Left cardiac atrium (tissue), 4 donors: ENCODE measurements around the gene ACKR2. TPM values are rescaled to one million over a fixed set of nuclear protein-coding genes. Genes with fewer than 3 reads are reported as not detected.
A peak's percentile ranks its signal among the peaks of the same experiment; 100 is the strongest.

ENCODE experiments used
- ATAC-seq, 2 donors: fragments of 200-7000 bp; cut with Tn5 transposase; one replicate each; pipeline ENCODE4 v1.9.1; 2020; ENCODE audit warnings: mild to moderate bottlenecking in 2 of 2, moderate library complexity in 2 of 2
- DNase-seq: peaks from one replicate; pipeline ENCODE4 v3.0.0-alpha.2; 2020
- intact Hi-C, 2 donors: fragments of 100-400 bp; cut with DNase I; formaldehyde crosslinking; loops; one replicate each; pipeline versions ENCODE4 v1.14.1 to v1.15.1; 2022 to 2023
- total RNA-seq, 2 donors: library from RNA; stranded (reverse); fragmentation: NEBNext Ultra II Directional; extraction: Animal tissue kit (Norgen Biotek cat#: 25700); gene quantifications; one replicate each; pipeline ENCODE4 v1.2.1, GENCODE V29; 2021
- donor health status: DM: no; HTN: yes; CAD: no.
- donor health status: DM: no; HTN: yes; CAD: no; lungs with severe emphysema.
- donor health status: DM: yes; HTN: yes; CAD: no.
- donor health status: Dilated cardiomyopathy.

Gene ACKR2
- total RNA-seq, 2 donors from 2014 or later = 2.2 to 2.4 TPM

DNA sequence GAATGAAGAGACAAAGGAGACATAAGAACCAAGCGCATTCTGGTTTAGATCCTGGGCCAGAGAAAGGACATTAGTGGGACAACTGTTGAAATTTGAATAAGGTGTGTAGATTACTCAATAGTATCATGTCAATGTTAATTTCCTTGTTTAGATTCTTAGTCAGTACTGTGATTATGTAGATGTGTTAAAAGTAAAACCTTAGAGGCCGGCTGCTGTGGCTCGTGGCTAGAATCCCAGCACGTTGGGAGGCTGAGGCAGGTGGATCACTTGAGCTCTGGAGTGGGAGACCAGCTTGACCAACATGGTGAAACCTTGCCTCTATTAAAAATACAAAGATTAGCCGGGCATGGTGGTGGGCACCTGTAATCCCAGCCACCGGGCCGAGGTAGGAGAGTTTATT is 39.8 kb downstream of the ACKR2 start:
- intact Hi-C loops = no loop called here
- DNase-seq (no peak), ATAC-seq (no peak)

DNA sequence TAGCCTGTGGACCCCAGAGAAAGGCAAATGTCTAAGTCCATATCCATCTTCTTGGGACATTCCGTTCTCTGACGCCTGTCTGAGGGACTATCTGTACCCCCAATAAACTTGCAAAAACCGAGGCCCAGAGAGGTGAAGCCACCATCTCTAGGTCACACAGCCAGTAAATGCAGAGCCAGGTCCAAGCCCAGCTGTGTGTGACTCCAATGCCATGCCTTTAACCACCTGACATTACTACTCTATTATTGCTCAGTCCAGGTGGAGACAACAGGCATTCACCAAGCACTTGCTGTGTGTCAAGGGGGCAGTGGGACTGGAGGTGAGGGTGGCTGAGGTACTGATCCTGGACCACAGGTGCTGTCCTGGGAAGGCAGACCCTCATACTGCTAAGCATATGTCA is 41.0 kb downstream of the ACKR2 start:
- intact Hi-C loops = no loop called here
- ATAC-seq (no peak), DNase-seq (no peak)

DNA sequence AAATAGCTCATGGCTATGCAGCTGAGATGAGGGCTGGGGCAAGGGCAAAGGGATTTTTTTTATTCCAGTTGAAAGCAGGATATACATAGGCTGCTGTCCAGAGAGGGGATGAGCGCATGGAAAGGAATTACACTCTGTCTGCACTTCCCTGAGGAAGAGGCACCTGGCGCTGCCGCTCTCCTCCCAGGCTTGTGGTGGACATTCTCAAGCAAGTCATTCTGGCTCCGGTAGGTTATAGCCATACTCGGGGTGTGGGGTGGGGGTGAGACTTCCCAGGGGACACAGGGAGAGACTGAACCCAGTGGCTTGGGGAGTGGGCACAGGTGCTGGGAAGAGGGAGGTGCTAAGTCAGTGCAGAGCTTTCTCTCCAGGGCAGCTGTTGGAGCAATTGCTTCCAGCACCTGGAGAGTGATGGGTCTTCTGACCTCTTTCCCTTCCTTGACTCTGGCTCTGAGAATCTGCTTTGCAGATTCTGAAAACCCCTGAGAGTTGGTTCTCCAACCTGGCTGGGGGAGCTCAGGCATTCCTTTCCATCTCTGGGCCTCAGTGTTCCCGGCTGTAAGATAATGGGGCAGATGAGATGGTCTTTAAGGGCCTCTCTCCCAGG is 42.1 kb downstream of the ACKR2 start:
- intact Hi-C loops = no loop called here
- no peak for DNase-seq
- peak in 1 of 2 donors; percentile 18 for ATAC-seq

DNA sequence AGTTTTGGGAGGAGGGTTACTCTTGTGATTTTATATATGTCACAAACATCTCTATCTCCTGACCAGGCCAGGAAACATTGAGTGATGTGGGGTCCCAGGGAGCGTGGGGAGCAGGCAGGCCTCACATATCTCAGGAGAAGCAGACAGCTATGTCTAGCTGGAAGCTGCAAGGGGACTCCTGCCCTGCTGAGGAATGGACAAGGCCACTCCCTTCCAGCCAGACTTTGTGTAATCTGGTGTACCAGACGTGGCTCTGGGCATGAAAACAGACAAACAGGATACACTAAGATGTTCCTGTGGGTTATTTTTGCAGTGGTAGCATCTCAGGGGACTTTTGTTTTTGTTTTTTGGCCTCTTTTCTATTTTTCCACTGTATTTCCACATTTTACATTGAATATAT is 43.2 kb downstream of the ACKR2 start:
- DNase-seq (no peak), ATAC-seq (peak; percentile 62 to 67)
- intact Hi-C loops = no loop called here

DNA sequence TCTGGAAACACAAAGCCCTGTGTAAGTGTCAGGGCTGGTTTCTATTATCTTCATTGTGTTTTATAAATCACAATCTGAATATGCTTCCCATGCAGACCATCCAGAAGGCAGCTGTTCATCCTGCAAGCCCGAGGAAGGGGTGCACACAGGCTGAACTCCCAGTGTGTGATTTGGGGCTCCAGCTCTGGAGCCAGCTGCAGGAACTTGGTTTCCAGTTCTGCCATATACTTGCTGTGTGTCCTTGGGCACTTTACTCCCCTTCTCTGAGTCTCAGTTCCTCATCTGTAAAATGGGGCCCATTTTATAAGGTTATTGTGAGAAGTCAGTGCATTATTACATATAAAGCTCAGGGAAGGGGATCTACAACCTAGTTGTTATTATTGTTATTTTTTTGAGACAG is 43.8 kb downstream of the ACKR2 start:
- ATAC-seq (no peak), DNase-seq (no peak)
- intact Hi-C loops = no loop called here

DNA sequence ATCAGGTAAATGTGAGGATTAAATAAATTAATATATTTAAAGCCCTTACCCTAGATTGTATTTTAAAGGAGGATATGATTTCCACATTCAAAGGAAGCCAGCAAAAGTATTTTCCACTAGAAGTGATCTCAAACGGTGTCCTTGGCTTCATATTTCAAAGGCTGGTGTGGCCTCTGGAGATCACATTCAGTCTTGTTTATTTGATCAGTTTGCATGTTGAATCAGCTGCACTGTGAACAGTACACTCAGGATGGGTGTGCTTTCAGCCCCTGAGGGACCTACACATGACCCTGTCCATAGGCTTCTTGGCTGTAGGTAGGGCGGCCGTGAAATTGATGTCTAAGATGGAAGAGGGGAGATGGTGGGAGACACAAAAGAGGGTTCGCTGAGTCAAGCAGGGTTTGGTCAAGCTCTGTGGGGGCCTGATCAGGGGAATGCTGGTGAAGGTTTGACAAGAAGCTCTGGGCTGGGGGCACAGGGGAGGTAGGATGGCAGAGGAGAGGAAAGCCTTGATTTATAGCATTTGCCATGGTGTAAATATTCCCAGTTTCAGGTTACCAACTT is 44.6 kb downstream of the ACKR2 start:
- DNase-seq (no peak), ATAC-seq (no peak)
- intact Hi-C loops = no loop called here

DNA sequence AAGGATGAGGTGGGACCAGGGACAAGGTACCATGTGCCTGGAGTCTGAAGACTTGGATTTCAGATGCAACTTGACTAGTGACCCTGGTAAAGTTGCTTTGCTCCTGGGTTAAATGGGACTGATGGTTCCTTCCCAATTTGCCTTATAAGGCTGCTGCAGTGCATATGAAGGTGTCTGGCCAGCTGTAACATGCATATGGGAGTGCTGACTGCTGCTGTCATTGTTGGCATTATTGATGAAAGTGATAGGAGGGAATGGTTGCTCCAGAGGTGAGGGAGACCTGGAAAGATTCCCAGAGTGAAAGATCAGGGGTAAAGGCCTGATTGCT is 45.9 kb downstream of the ACKR2 start:
- ATAC-seq (no peak), DNase-seq (no peak)
- intact Hi-C loops = no loop called here

DNA sequence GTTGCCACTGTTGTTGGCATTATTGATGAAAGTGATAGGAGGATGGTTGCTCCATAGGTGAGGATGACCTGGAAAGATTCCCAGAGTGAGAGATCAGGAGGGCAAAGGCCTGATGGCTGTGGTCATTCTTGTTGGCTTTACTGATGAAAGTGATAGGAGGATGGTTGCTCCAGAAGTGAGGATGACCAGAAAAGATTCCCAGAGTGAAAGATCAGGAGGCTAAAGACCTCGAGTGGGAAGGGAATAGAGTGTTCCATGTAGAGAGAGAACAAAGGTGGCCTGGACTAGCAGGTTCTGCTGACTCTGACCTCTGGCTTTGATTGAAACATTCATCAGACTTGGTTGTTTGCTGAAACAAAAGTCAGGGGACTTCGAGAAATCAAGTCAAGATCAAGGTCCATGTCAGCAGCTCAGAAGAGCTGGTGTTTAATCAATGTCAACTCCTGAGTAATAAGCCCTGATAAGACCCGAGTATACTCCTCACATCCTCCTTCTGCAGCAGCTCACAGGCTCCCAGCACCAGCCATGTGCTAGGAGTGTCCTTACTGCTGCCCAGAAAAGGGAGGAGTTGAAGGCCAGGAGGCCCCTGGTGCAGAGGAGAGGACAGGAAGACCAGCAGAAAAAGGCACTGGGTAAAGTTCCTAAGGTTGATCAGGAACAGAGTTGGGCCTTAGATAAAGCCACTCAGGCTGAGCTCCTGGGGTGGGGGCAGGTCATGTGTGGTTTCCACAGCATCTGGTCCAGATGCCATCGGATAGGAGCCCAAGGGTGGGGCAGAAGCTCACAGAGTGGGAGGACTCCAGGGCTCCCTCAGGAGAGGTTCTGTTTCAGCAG is 46.5 kb downstream of the ACKR2 start:
- ATAC-seq (no peak), DNase-seq (no peak)
- intact Hi-C loops = no loop called here

DNA sequence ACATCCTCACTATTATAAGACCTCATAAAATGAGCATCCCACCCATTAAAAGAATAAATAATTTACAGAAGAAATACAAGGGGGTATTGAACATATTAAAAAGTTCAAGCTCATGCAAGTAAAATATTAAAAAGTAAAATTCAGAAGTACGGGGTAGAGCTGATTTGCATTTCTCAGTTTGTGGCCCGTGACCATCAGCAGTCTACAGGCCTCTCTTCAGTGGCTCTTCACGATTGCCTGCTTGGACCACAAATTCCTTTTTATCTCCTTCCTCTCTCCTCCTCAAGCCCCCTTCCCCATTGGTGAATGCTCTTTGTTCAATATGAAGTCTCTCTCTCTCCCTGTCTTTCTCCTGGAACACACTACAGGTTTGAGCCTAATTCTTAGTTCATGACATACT is 47.3 kb downstream of the ACKR2 start:
- intact Hi-C loops = no loop called here
- ATAC-seq = no peak

DNA sequence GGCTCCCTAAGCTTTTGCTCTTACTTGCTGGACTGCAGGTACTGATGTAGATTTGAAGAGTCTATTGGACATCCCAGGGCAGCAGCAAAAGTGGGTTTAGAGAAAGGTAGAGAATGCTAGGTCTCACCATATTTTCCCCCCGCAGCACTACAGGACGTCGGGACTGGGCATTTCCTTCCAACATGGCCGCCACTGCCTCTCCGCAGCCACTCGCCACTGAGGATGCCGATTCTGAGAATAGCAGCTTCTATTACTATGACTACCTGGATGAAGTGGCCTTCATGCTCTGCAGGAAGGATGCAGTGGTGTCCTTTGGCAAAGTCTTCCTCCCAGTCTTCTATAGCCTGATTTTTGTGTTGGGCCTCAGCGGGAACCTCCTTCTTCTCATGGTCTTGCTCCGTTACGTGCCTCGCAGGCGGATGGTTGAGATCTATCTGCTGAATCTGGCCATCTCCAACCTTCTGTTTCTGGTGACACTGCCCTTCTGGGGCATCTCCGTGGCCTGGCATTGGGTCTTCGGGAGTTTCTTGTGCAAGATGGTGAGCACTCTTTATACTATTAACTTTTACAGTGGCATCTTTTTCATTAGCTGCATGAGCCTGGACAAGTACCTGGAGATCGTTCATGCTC is 55.2 kb downstream of the ACKR2 start:
- DNase-seq (no peak), ATAC-seq (no peak)
- intact Hi-C loops = no loop called here

More for the DNA sequence above, 47.3 kb downstream of the ACKR2 start:
- DNase-seq = no peak

DNA sequence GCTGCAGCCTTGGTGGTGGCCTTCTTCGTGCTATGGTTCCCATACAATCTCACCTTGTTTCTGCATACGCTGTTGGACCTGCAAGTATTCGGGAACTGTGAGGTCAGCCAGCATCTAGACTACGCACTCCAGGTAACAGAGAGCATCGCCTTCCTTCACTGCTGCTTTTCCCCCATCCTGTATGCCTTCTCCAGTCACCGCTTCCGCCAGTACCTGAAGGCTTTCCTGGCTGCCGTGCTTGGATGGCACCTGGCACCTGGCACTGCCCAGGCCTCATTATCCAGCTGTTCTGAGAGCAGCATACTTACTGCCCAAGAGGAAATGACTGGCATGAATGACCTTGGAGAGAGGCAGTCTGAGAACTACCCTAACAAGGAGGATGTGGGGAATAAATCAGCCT is 56.0 kb downstream of the ACKR2 start:
- no peak for DNase-seq
- no peak for ATAC-seq
- intact Hi-C loops = no loop called here

DNA sequence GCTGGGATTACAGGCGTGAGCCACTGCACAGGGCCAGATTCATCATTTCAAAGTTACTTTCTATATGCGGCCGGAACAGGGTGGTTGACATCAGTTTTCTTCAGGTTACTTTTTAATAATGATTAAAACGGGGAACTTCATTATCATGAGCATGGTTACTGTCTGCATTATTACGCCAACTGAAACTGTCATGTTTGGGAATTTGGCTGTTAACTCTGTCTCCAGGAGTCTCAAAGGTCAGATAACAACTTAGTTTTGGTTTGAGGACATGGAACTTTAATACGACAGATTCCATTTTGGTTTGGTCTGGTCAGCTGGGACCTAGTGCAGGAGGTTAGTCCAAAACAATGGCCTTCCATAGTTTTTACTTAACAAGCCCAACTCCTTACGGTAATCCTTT is 57.9 kb downstream of the ACKR2 start:
- intact Hi-C loops = no loop called here
- ATAC-seq = no peak

DNA sequence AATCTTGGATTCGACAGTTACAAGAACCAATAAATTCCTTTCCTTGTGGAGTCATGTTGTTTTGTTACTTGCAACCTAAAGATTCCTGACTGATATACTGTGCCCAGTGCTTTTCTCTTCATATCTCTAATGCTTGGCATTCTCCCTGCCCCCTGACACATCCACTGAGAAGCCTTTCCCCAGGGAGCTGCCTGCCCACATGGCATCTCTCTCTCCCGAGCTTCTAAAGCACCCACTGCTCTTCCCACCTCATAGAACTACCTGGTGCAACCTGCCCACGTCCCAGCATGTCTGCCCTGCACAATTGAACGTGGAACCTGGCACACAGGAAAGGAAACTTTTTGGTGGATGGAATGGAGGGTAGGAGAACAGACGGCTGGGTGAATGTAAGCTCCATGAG is 59.6 kb downstream of the ACKR2 start:
- DNase-seq (no peak), ATAC-seq (no peak)
- intact Hi-C loops = no loop called here

More for the DNA sequence above, 57.9 kb downstream of the ACKR2 start:
- no peak for DNase-seq

DNA sequence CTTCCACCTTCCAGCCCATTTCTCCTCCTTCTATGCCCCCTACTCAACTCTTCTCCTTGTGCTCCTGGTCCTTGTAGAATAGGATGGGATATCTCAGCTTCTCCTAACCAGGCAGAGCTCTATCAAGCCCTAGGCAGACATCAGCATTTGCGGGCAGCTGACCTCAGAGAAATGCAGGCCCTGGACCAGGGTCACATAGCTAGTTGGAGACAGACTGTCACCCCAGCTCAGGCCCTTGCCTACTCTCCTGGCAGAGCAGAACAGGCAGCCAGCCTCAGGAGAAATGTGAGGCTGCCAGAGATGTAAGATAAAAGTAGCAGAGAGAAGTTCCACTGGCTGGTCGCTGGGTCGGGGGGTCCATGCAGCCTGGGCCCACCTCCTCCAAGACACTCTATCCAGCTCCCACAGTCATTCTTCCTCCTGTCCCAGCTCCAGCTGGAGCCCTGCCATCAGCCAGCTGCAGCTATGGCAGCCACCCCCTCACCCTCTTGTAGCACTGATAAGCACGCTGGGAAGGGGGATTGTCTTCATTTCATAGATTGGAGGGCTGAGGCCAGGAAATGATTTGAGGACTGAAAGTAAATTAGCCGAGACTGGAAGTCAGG is 62.4 kb downstream of the ACKR2 start:
- intact Hi-C loops = no loop called here
- ATAC-seq (peak; percentile 59 to 79), DNase-seq (peak; percentile 42)

DNA sequence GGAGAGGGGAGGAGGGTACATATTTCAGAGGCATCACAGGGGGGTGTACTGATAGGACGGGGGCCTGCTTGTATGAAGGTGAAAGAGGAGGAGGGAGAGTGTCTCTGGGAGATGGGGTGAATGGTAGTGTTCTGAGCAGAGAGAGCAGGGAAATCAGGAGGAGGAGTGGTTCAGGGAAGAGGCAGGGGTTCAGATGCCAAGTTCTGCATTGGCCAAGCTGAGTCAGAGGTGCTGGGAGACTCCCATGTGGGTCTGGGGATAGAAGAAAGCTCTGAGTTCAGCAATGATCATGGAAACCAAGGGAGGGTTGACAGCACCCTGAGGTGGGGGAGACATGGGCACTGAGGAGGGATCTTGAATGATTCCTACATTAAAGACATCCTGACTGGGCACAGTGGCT is 63.5 kb downstream of the ACKR2 start:
- ATAC-seq = peak; percentile 58 to 86
- intact Hi-C loops = no loop called here
- no peak for DNase-seq

DNA sequence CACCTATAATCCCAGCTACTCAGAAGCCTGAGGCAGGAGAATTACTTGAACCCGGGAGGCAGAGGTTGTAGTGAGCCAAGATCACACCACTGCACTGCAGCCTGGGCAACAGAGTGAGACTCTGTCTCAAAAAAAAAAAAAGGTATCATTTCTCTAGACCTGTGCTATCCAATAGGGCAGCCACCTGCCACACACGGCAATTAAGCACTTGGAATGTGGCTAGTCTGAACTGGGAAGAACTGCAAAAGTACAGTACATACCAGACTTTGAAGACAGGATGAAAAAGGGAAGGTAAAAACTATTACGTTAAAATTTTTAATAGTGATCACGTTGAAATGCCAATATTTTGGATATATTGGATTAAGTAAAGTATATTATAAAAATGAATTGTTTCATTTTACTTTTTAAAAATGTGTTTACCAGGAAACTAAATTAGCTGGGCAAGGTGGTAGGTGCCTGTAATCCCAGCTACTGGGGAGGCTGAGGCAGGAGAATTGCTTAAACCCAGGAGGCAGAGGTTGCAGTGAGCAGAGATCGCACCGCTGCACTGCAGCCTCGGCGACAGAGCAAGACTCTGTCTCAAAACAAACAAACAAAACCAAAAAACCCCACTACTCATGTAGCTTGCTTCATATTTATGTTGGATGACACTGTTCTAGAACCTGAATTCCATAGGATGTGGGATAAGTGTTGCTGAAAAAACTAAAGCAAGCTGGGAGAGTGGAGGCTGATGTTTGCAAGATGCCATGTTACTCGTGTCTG is 64.2 kb downstream of the ACKR2 start:
- intact Hi-C loops = no loop called here
- no peak for DNase-seq
- no peak for ATAC-seq

DNA sequence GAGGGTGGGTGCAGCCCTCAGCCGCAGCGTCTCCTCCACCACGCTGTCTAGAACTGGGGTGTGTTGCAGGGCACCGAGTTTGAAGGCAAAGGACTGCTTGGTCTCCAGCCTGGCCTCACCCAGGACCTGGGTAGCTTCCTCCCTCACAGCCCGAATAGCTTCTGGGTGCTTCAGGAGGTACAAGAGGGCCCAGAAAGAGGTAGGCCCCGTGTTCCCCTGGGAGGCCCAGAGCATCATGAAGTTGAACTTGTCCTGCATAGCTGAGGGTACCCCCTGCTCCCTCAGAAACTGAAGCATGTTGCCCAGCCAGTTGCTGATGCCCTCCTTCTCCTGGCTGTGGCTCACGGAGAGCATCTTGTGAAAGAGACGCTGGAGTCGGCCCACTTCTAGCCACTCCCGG is 65.5 kb downstream of the ACKR2 start:
- intact Hi-C loops = no loop called here
- DNase-seq (no peak), ATAC-seq (no peak)

DNA sequence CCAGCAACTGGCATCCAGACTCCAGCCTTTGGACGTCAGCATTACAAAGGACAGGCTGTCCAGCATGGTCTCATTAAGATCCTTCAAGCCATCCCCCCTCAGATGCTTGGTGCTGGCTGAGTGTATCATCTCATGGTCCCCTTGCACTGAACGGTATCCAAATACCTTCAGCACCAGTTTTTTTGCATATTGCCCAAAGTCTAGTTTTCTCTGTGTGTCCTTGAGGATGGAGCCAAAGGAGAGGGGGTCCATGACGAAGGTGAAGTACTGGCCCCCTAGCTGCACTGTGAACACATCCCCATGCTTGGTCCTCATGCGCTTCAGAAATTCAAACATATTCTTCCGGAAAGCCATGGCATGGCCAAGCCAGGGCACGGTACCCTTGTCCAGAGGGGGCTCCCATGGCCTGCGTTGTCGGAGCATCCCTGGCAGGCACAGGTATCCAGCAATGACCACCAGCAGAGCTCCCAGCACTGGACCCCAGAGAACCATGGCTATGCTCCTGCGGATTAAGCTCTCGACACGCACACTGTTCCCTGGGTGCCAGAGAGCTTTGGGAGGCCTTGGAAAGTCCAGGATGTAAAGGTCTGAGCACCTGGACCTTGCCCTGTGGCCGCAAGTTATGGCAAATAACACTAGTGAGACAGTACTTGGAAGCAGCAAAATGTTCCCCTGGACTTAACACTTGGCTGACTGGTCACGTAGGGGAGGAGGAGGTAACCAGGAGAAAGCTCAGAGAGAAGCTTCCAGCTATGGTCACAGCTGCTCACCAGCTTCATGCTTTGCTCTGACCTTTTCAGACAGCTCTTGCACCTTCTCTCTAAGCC is 66.3 kb downstream of the ACKR2 start, which contains the start of gene CYP8B1:
Gene CYP8B1 (minus strand): TSS at position 555 of the 827 bp plus-strand sequence. CDS start 63 bp downstream, at position 492.
- DNase-seq (no peak), ATAC-seq (no peak)
- intact Hi-C loops = no loop called here
